ENCODE data around the gene ABHD14A.

ABHD14A gene

DNA sequence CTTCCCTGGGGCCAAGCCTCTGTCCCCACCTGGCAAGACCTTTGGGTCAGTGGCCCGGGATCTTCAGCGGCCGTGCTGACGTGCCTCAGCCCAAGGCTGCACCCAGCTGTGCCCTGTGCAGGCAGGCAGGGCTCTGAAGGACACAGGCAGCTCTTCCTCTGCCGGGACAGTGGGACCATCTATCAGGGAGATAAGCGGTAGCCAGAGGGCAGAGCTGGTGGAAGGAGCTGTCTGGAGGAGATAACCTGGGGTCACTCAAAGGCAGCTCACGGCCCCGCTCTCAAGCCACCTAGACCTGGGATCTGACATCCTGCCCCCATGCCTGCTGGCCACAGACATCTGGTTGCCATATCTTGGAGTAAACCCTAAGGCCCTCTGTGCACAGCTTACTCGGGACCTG, 54.2 kb downstream of the ABHD14A start:
- Histone ChIP-seq H3K4me3 (ENCODE audit: low read depth in 1 of 2, low read length in 1 of 2) (no peak overlapping the region), H3K4me1 (ENCODE audit: control insufficient read depth in 1 of 2, insufficient read depth in 1 of 2, low read depth in 1 of 2, low read length in 1 of 2) (no peaks in the 10 kb centered on the region), H3K27ac (no peak overlapping the region), H3K36me3 (no peaks in the 10 kb centered on the region), H3K27me3 (no peaks in the 10 kb centered on the region), H3K9me3 (no peaks in the 10 kb centered on the region)
- TF ChIP-seq, protein P1, sequence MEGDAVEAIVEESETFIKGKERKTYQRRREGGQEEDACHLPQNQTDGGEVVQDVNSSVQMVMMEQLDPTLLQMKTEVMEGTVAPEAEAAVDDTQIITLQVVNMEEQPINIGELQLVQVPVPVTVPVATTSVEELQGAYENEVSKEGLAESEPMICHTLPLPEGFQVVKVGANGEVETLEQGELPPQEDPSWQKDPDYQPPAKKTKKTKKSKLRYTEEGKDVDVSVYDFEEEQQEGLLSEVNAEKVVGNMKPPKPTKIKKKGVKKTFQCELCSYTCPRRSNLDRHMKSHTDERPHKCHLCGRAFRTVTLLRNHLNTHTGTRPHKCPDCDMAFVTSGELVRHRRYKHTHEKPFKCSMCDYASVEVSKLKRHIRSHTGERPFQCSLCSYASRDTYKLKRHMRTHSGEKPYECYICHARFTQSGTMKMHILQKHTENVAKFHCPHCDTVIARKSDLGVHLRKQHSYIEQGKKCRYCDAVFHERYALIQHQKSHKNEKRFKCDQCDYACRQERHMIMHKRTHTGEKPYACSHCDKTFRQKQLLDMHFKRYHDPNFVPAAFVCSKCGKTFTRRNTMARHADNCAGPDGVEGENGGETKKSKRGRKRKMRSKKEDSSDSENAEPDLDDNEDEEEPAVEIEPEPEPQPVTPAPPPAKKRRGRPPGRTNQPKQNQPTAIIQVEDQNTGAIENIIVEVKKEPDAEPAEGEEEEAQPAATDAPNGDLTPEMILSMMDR (IDR thresholded peaks at IDR 0.05): no peak

DNA sequence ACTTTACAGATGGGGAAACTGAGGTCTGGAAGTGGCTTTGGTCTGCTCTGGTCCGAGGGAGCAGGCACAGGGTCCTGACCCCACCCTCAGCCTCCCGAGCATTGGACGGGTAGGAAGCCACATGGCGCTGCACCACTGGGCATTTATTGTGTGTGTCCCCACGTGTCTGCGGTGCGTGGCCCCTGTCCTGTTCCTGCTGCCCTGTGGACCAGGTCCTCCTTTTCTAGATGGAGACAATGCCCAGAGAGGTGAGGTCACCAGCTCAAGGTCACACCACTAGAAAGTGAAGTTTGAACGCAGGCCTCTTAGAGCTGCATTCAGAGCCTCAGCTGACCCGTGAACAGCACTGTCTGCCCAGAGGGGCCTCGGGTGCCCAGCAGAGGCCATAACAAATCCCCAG, 54.7 kb downstream of the ABHD14A start:
- H3K4me1 ChIP-seq (ENCODE audit: control insufficient read depth in 1 of 2, insufficient read depth in 1 of 2, low read depth in 1 of 2, low read length in 1 of 2): no peaks in the 10 kb centered on the region
- TF ChIP-seq, protein P1 (IDR thresholded peaks at IDR 0.05): no peak
- no peaks in the 10 kb centered on the region for H3K9me3 ChIP-seq
- no peaks in the 10 kb centered on the region for H3K36me3 ChIP-seq
- no peak overlapping the region for H3K27ac ChIP-seq
- no peaks in the 10 kb centered on the region for H3K27me3 ChIP-seq
- no peak overlapping the region for H3K4me3 ChIP-seq (ENCODE audit: low read depth in 1 of 2, low read length in 1 of 2)
